ENCODE measurements around the gene TSPAN16. TPM values are rescaled to one million over a fixed set of nuclear protein-coding genes. Genes with fewer than 3 reads are reported as not detected.
"Not testable (repeated sequence)": the region's sequence is repeated elsewhere in the genome, so short reads cannot be mapped to it uniquely, and the experiment has no call there.

The TSPAN16 gene
- total RNA-seq, 2 donors from 2014 or later: not detected

GRCh38 chr19:11296264-11296663, 304 bp downstream of the TSPAN16 start:
- no peak for TF ChIP-seq CTCF (IDR thresholded peaks at IDR 0.05)
- Histone ChIP-seq H3K4me3 (no peak overlapping the region), H3K27me3 (replicated peaks; ENCODE audit: insufficient read depth) (no peaks in the 10 kb centered on the region), H3K9me3 (no peaks in the 10 kb centered on the region), H3K4me1 (ENCODE audit: control insufficient read depth in 1 of 2, low read depth in 2 of 2) (peaks cover 0 to 12% of the 10 kb centered on the region in 2 donors), H3K36me3 (no peaks in the 10 kb centered on the region), H3K27ac (peak overlapping the region; percentile 22 to 46)
- DNase-seq (ENCODE audit: low spot score) (no peak), ATAC-seq (ENCODE audit: insufficient number of reproducible peaks, low FRiP score, low read depth) (no peak)

- Histone ChIP-seq H3K4me3 (no peak overlapping the region), H3K4me1 (ENCODE audit: control insufficient read depth in 1 of 2, low read depth in 2 of 2) (peaks cover 0 to 8% of the 10 kb centered on the region in 2 donors), H3K27me3 (replicated peaks; ENCODE audit: insufficient read depth) (no peaks in the 10 kb centered on the region), H3K36me3 (no peaks in the 10 kb centered on the region), H3K27ac (no peak overlapping the region), H3K9me3 (no peaks in the 10 kb centered on the region)
- no peak for TF ChIP-seq CTCF (IDR thresholded peaks at IDR 0.05)
- ATAC-seq (ENCODE audit: insufficient number of reproducible peaks, low FRiP score, low read depth) (no peak), DNase-seq (ENCODE audit: low spot score) (no peak)
These were observed 4.2 kb downstream of the TSPAN16 start for GRCh38 chr19:11299946-11300810.

GRCh38 chr19:11300811-11301120, 4.8 kb downstream of the TSPAN16 start:
- no peaks in the 10 kb centered on the region for H3K36me3 ChIP-seq
- no peak overlapping the region for H3K27ac ChIP-seq
- H3K4me3 ChIP-seq: no peak overlapping the region
- ATAC-seq (ENCODE audit: insufficient number of reproducible peaks, low FRiP score, low read depth) (no peak), DNase-seq (ENCODE audit: low spot score) (no peak)
- no peaks in the 10 kb centered on the region for H3K27me3 ChIP-seq (replicated peaks; ENCODE audit: insufficient read depth)
- peaks cover 0 to 8% of the 10 kb centered on the region in 2 donors for H3K4me1 ChIP-seq (ENCODE audit: control insufficient read depth in 1 of 2, low read depth in 2 of 2)
- no peaks in the 10 kb centered on the region for H3K9me3 ChIP-seq
- no peak for TF ChIP-seq CTCF (IDR thresholded peaks at IDR 0.05)

- ATAC-seq (ENCODE audit: insufficient number of reproducible peaks, low FRiP score, low read depth) (no peak), DNase-seq (ENCODE audit: low spot score) (no peak)
- no peak for TF ChIP-seq CTCF (IDR thresholded peaks at IDR 0.05)
- Histone ChIP-seq H3K4me1 (ENCODE audit: control insufficient read depth in 1 of 2, low read depth in 2 of 2) (no peaks in the 10 kb centered on the region), H3K27ac (no peak overlapping the region), H3K4me3 (no peak overlapping the region), H3K9me3 (no peaks in the 10 kb centered on the region), H3K27me3 (replicated peaks; ENCODE audit: insufficient read depth) (no peaks in the 10 kb centered on the region), H3K36me3 (no peaks in the 10 kb centered on the region)
These were observed 9.0 kb downstream of the TSPAN16 start for GRCh38 chr19:11304936-11305335.

GRCh38 chr19:11306337-11306736, 10.4 kb downstream of the TSPAN16 start:
- Histone ChIP-seq H3K36me3 (no peaks in the 10 kb centered on the region), H3K4me1 (ENCODE audit: control insufficient read depth in 1 of 2, low read depth in 2 of 2) (no peaks in the 10 kb centered on the region), H3K27me3 (replicated peaks; ENCODE audit: insufficient read depth) (no peaks in the 10 kb centered on the region), H3K9me3 (no peaks in the 10 kb centered on the region), H3K4me3 (no peak overlapping the region), H3K27ac (no peak overlapping the region)
- DNase-seq (ENCODE audit: low spot score) (no peak), ATAC-seq (ENCODE audit: insufficient number of reproducible peaks, low FRiP score, low read depth) (no peak)
- TF ChIP-seq CTCF (IDR thresholded peaks at IDR 0.05): no peak

- H3K27me3 ChIP-seq (replicated peaks; ENCODE audit: insufficient read depth): not testable (repeated sequence)
These were observed 24.5 kb downstream of the TSPAN16 start for GRCh38 chr19:11320278-11320995.

More at GRCh38 chr19:11320278-11320995, 24.5 kb downstream of the TSPAN16 start:
- not testable (repeated sequence) for H3K4me3 ChIP-seq; ATAC-seq (ENCODE audit: insufficient number of reproducible peaks, low FRiP score, low read depth); H3K27ac ChIP-seq; H3K9me3 ChIP-seq; H3K36me3 ChIP-seq; DNase-seq (ENCODE audit: low spot score)
- H3K4me1 ChIP-seq (ENCODE audit: control insufficient read depth in 1 of 2, low read depth in 2 of 2): peaks cover 10 to 14% of the 10 kb centered on the region in 2 donors

All from thoracic aorta (tissue), 2 donors.